Gastroesophageal sphincter (tissue), 3 donors: ENCODE measurements around the gene SRSF9.

Source experiments
- CTCF ChIP-seq, 4 experiments: fragments of 200-600 bp in 2 of 4; fragments of 450-650 bp in 2 of 4; sonication (generic) in 1 of 4; IDR thresholded peaks; one replicate each; pipeline ENCODE4 v1.5.1; 2017 to 2019; ENCODE audit warnings: antibody characterized with exemption in 4 of 4, mild to moderate bottlenecking in 2 of 4, moderate library complexity in 2 of 4
- POLR2A ChIP-seq, 2 donors: fragments of 450-650 bp; IDR thresholded peaks; one replicate each; pipeline ENCODE4 v1.6.1; 2017; ENCODE audit warnings: antibody characterized with exemption in 2 of 2, mild to moderate bottlenecking in 2 of 2, moderate library complexity in 1 of 2
- POLR2AphosphoS5 ChIP-seq: sonication (generic); formaldehyde crosslinking; IDR thresholded peaks from one replicate; pipeline ENCODE4 v1.6.1; 2017; ENCODE audit warnings: antibody characterized with exemption

GRCh38 chr12:120421701-120422100 is 47.8 kb downstream of the SRSF9 start:
- TF ChIP-seq CTCF (IDR thresholded peaks at IDR 0.05) (no peak), POLR2A (IDR thresholded peaks at IDR 0.05) (no peak), POLR2AphosphoS5 (no peak)
